Sigmoid colon (tissue), 3 donors: ENCODE measurements around the gene ERVMER34-1.

Source experiments
- POLR2A ChIP-seq, 2 donors: fragments of 450-650 bp; IDR thresholded peaks; one replicate each; pipeline ENCODE4 v1.6.1; 2016; ENCODE audit warnings: antibody characterized with exemption in 2 of 2, mild to moderate bottlenecking in 2 of 2, moderate library complexity in 2 of 2
- TF ChIP-seq, protein P1 (sequence below), 4 experiments: fragments of 450-650 bp in 3 of 4; fragments of 200-600 bp in 1 of 4; IDR thresholded peaks; one replicate each; pipeline ENCODE4 v1.5.1; 2016 to 2019; ENCODE audit warnings: antibody characterized with exemption in 4 of 4, mild to moderate bottlenecking in 3 of 4, moderate library complexity in 2 of 4

DNA sequence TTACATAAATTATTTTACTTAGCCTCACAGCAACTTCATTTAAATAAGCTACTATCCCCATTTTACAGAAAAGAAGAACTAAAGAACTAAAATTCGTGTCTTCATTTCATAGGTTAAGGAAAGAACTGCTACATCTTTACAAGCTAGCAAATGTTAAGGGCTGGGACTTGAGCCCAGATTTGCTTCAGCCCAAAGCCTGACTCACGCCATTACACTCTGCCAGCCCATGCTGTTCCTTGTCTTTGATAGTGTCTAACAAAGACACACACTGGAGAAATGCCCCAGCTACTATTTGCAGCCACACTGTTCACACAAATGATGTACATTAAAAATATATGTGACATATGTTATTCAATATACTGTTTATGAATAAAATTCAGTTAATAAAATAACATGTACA lies 29.0 kb upstream of the ERVMER34-1 start:
- TF ChIP-seq, protein P1, sequence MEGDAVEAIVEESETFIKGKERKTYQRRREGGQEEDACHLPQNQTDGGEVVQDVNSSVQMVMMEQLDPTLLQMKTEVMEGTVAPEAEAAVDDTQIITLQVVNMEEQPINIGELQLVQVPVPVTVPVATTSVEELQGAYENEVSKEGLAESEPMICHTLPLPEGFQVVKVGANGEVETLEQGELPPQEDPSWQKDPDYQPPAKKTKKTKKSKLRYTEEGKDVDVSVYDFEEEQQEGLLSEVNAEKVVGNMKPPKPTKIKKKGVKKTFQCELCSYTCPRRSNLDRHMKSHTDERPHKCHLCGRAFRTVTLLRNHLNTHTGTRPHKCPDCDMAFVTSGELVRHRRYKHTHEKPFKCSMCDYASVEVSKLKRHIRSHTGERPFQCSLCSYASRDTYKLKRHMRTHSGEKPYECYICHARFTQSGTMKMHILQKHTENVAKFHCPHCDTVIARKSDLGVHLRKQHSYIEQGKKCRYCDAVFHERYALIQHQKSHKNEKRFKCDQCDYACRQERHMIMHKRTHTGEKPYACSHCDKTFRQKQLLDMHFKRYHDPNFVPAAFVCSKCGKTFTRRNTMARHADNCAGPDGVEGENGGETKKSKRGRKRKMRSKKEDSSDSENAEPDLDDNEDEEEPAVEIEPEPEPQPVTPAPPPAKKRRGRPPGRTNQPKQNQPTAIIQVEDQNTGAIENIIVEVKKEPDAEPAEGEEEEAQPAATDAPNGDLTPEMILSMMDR (IDR thresholded peaks at IDR 0.05): no peak
- no peak for TF ChIP-seq POLR2A (IDR thresholded peaks at IDR 0.05)
